IgD-negative memory B cell (primary cell): ENCODE measurements around the gene CD4. TPM values are rescaled to one million over a fixed set of nuclear protein-coding genes. Genes with fewer than 3 reads are reported as not detected.
"Not testable (repeated sequence)": the region's sequence is repeated elsewhere in the genome, so short reads cannot be mapped to it uniquely, and the experiment has no call there.

Experiments used
- H3K27ac Mint-ChIP-seq, 3 donors: one replicate each; pipeline ENCODE4 v1.8.0; 2020 to 2022; ENCODE audit warnings: mild to moderate bottlenecking in 3 of 3, mixed read lengths in 3 of 3, moderate library complexity in 1 of 3
- H3K27me3 Mint-ChIP-seq: one replicate; pipeline ENCODE4 v1.8.0; 2021; ENCODE audit warnings: mixed read lengths
- H3K36me3 Mint-ChIP-seq: one replicate; pipeline ENCODE4 v1.8.0; 2020; ENCODE audit warnings: mild to moderate bottlenecking, mixed read lengths
- H3K4me1 Mint-ChIP-seq, 3 donors: one replicate each; pipeline ENCODE4 v1.8.0; 2020 to 2022; ENCODE audit warnings: mixed read lengths in 3 of 3, mild to moderate bottlenecking in 1 of 3
- H3K4me3 Mint-ChIP-seq, 4 donors: one replicate each; pipeline ENCODE4 v1.8.0; 2020 to 2022; ENCODE audit warnings: mild to moderate bottlenecking in 4 of 4, mixed read lengths in 4 of 4, moderate library complexity in 3 of 4
- H3K9me3 Mint-ChIP-seq, 3 donors: one replicate each; pipeline ENCODE4 v1.8.0; 2020 to 2021; ENCODE audit warnings: mixed read lengths in 3 of 3, mild to moderate bottlenecking in 1 of 3
- polyA plus RNA-seq: library from polyadenylated mRNA; unstranded; fragments of 300-500 nt; fragmentation: Illumina TruSeq; gene quantifications from one replicate; pipeline ENCODE4 v1.2.3, GENCODE V29; 2021

The CD4 gene
- polyA plus RNA-seq, 1 donor from 2014 or later, result 6.6 TPM

DNA sequence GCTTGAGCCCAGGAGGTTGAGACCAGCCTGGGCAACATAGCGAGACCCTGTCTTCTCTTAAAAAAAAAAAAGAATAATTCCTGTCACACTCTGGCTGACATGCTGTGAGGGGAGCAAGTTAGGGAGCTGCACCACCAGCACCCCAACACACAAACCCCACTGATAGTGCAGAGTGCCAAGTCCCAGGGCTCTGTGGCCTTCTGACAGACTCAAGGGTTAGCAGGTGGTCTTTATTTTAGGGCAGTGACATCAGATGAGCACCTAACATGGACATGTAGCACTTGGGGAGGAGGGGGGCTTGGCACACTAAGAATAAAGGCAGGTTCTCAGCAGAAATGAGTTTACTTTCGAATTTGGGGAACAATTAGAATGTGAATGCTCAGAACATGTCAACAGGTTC is 69.5 kb downstream of the CD4 start:
- no peak overlapping the region for H3K27ac Mint-ChIP-seq
- H3K4me3 Mint-ChIP-seq, result no peak overlapping the region
- no peaks in the 10 kb centered on the region for H3K9me3 Mint-ChIP-seq
- H3K4me1 Mint-ChIP-seq, result peaks cover 2 to 6% (median 2%) of the 10 kb centered on the region in 3 donors
- no peaks in the 10 kb centered on the region for H3K27me3 Mint-ChIP-seq
- H3K36me3 Mint-ChIP-seq, result peaks cover 13% of the 10 kb centered on the region

GRCh38 chr12:6860116-6860515 is 70.8 kb downstream of the CD4 start:
- Mint-ChIP-seq H3K9me3 (no peaks in the 10 kb centered on the region), H3K27me3 (no peaks in the 10 kb centered on the region), H3K27ac (no peak overlapping the region)

GRCh38 chr12:6860942-6861341 is 71.6 kb downstream of the CD4 start:
- Mint-ChIP-seq H3K36me3 (peaks cover 10% of the 10 kb centered on the region), H3K4me1 (peaks cover 0 to 5% (median 2%) of the 10 kb centered on the region in 3 donors), H3K9me3 (no peaks in the 10 kb centered on the region), H3K27ac (no peak overlapping the region), H3K4me3 (peak overlapping the region in 1 of 4 donors; percentile 74), H3K27me3 (no peaks in the 10 kb centered on the region)

More at GRCh38 chr12:6860116-6860515, 70.8 kb downstream of the CD4 start:
- H3K4me1 Mint-ChIP-seq, result peaks cover 0 to 5% (median 2%) of the 10 kb centered on the region in 3 donors
- peak overlapping the region in 1 of 4 donors; percentile 14 for H3K4me3 Mint-ChIP-seq
- H3K36me3 Mint-ChIP-seq, result peaks cover 13% of the 10 kb centered on the region

- Mint-ChIP-seq H3K36me3 (peaks cover 10% of the 10 kb centered on the region), H3K4me1 (peaks cover under 1 to 5% (median 2%) of the 10 kb centered on the region in 3 donors), H3K9me3 (no peaks in the 10 kb centered on the region), H3K4me3 (peak overlapping the region in 1 of 4 donors; percentile 74), H3K27ac (no peak overlapping the region), H3K27me3 (no peaks in the 10 kb centered on the region)
Observed at GRCh38 chr12:6861391-6861790, 72.1 kb downstream of the CD4 start.

DNA sequence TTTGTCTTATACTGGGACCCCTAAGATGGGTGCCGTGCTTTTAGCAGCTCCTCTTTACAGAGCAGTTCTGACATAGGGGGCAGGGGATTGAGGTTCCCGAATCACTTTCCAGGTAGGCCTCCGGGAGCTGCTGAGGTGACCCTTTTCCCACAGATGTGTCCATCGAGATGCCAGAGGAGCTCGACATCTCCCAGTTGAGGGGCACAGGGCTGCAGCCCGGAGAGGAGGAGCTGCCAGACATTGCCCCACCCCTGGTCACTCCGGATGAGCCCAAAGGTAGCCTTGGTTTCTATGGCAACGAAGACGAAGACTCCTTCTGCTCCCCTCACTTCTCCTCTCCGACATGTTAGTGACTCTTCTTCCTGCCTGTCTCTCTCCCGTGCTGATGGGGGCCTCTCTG is 73.7 kb downstream of the CD4 start:
- H3K27me3 Mint-ChIP-seq, result no peaks in the 10 kb centered on the region
- peak overlapping the region in 1 of 4 donors; percentile 43 for H3K4me3 Mint-ChIP-seq
- peaks cover 2% of the 10 kb centered on the region for H3K36me3 Mint-ChIP-seq
- H3K4me1 Mint-ChIP-seq, result peaks cover 0 to 3% (median 0%) of the 10 kb centered on the region in 3 donors
- no peaks in the 10 kb centered on the region for H3K9me3 Mint-ChIP-seq
- no peak overlapping the region for H3K27ac Mint-ChIP-seq

- H3K27ac Mint-ChIP-seq, result no peak overlapping the region
- H3K27me3 Mint-ChIP-seq, result no peaks in the 10 kb centered on the region
- H3K9me3 Mint-ChIP-seq, result no peaks in the 10 kb centered on the region
- peaks cover 4 to 8% (median 5%) of the 10 kb centered on the region in 3 donors for H3K4me1 Mint-ChIP-seq
- H3K4me3 Mint-ChIP-seq, result peak overlapping the region in 3 of 4 donors; percentile 17 to 52 (median 41)
- peaks cover 2% of the 10 kb centered on the region for H3K36me3 Mint-ChIP-seq
Observed at GRCh38 chr12:6863586-6864321, 74.4 kb downstream of the CD4 start.

DNA sequence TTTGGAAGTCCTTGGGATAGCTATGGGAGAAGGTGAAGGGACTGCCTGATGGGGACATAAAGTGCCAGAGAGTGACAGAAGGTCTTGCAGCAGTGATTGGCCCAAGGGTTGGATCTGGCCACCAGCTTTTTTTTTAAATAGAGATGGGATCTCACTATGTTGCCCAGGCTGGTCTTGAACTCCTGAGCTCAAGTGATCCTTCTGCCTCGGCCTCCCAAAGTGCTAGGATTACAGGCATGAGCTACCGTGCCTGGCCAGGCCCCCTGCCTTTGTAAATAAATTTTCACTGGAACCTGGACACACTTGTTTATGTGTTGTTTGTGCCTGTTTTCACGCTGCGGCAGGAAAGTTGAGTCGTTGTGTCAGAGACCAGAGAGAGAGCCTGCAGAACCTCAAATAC is 76.0 kb downstream of the CD4 start:
- peak overlapping the region in 3 of 4 donors; percentile 12 to 77 (median 64) for H3K4me3 Mint-ChIP-seq
- H3K27ac Mint-ChIP-seq, result peak overlapping the region in 2 of 3 donors; percentile 26 to 39
- not testable (repeated sequence) for H3K27me3 Mint-ChIP-seq, H3K9me3 Mint-ChIP-seq, H3K36me3 Mint-ChIP-seq
- peaks cover 14 to 17% (median 15%) of the 10 kb centered on the region in 3 donors for H3K4me1 Mint-ChIP-seq

GRCh38 chr12:6866163-6866919 is 77.0 kb downstream of the CD4 start:
- Mint-ChIP-seq H3K4me3 (peak overlapping the region; percentile 93 to 98 (median 94)), H3K9me3 (no peaks in the 10 kb centered on the region), H3K36me3 (no peaks in the 10 kb centered on the region), H3K4me1 (peaks cover 14 to 24% (median 24%) of the 10 kb centered on the region in 3 donors), H3K27ac (peak overlapping the region in 2 of 3 donors; percentile 8 to 79), H3K27me3 (no peaks in the 10 kb centered on the region)

- Mint-ChIP-seq H3K4me1 (peaks cover 18 to 29% (median 27%) of the 10 kb centered on the region in 3 donors), H3K36me3 (no peaks in the 10 kb centered on the region), H3K27ac (peak overlapping the region; percentile 8 to 79 (median 78)), H3K9me3 (no peaks in the 10 kb centered on the region), H3K4me3 (peak overlapping the region; percentile 93 to 98 (median 94)), H3K27me3 (no peaks in the 10 kb centered on the region)
Observed at GRCh38 chr12:6866920-6867412, 77.6 kb downstream of the CD4 start.

GRCh38 chr12:6867413-6868210 is 78.3 kb downstream of the CD4 start, which contains the start of gene TPI1:
TPI1 (plus strand) TSS chr12:6867531; CDS start chr12:6867567, 36 bp downstream.
- H3K4me3 Mint-ChIP-seq, result peak within 1 kb of the TSS; percentile 93 to 98 (median 96)
- H3K27ac Mint-ChIP-seq, result peak within 1 kb of the TSS; percentile 84 to 98 (median 90)
- peaks cover 23 to 33% (median 33%) of the 10 kb centered on the region in 3 donors for H3K4me1 Mint-ChIP-seq
- H3K9me3 Mint-ChIP-seq, result no peaks in the 10 kb centered on the region
- peaks cover 1% of the 10 kb centered on the region for H3K36me3 Mint-ChIP-seq
- no peaks in the 10 kb centered on the region for H3K27me3 Mint-ChIP-seq

DNA sequence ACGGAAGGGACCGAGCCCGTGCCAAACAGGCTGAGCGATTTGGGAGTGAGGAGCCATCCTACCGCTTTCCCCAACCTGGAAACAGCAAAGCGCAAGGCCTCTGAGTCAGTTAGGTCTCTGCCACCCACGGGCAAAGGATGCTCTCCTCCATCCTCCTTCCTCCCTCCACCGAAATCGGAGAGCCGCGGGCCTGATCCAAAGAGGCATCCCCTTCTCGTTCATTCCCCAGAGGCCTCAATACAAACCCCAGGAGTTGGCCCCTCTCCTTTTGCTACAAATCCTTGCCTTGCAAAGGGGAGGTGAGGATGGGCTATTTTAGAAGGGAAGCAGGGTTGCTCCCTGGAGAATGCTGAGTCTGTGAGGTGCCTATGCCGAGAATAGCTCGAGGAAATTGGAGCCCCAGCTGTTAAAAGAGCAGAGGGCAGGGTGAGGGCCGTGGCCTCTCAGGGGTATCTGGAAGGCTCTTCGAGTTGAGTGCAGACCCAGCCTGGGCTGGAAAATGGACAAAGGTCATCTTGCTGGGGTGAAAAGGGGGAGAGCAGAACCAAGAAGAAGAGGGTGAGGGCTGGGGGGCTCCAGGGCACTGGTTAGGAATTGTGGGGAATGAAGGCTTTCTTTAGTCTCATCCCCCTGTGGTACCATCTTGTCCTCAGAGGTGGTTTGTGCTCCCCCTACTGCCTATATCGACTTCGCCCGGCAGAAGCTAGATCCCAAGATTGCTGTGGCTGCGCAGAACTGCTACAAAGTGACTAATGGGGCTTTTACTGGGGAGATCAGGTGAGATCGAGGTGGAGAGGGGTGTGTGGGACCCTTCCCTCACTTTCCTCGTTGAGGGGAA is 79.1 kb downstream of the CD4 start:
- H3K9me3 Mint-ChIP-seq, result no peaks in the 10 kb centered on the region
- H3K4me1 Mint-ChIP-seq, result peaks cover 23 to 33% (median 33%) of the 10 kb centered on the region in 3 donors
- H3K4me3 Mint-ChIP-seq, result peak overlapping the region; percentile 91 to 98 (median 94)
- H3K36me3 Mint-ChIP-seq, result peaks cover 1% of the 10 kb centered on the region
- peak overlapping the region; percentile 83 to 98 (median 84) for H3K27ac Mint-ChIP-seq
- H3K27me3 Mint-ChIP-seq, result no peaks in the 10 kb centered on the region

DNA sequence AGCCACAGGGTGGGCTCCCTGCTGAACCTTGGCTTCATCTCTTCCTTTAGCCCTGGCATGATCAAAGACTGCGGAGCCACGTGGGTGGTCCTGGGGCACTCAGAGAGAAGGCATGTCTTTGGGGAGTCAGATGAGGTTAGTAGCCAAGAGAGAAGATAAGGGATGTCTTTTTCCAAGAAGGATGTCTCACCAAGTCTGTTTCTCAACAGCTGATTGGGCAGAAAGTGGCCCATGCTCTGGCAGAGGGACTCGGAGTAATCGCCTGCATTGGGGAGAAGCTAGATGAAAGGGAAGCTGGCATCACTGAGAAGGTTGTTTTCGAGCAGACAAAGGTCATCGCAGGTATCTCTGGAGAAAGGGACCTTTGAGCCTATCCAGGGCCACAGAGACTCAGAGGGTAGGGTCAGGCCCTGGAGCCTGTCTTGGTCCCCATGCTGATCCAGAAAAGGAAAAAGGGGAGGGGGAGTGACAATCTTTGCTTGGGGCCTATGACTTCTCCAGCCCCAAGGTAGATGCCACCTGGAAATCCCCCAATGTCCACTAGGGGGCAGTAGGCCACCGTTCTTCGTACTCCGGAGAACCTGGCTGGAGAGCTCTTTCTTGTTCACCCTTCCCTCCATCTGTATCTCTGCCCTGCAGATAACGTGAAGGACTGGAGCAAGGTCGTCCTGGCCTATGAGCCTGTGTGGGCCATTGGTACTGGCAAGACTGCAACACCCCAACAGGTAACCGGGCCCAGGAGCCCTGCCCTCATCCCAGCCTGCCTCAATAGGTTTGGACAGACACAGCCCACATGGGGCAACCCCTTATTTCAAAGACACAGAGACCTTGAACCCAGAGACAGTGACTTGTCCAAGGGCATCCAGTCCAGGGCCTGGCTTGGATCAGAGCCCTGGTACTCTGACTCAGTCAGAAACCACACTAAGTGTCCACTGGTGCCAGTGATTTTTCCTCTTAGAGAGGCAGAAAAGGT is 80.0 kb downstream of the CD4 start:
- Mint-ChIP-seq H3K27me3 (no peaks in the 10 kb centered on the region), H3K36me3 (peaks cover 1% of the 10 kb centered on the region), H3K9me3 (no peaks in the 10 kb centered on the region), H3K4me1 (peaks cover 23 to 39% (median 36%) of the 10 kb centered on the region in 3 donors), H3K27ac (peak overlapping the region; percentile 46 to 98 (median 84)), H3K4me3 (peak overlapping the region; percentile 79 to 98 (median 94))

GRCh38 chr12:6870304-6870703 is 81.0 kb downstream of the CD4 start:
- Mint-ChIP-seq H3K27ac (peak overlapping the region in 2 of 3 donors; percentile 23 to 80), H3K4me3 (peak overlapping the region in 1 of 4 donors; percentile 98), H3K4me1 (peaks cover 23 to 39% (median 36%) of the 10 kb centered on the region in 3 donors)
- not testable (repeated sequence) for H3K9me3 Mint-ChIP-seq, H3K27me3 Mint-ChIP-seq, H3K36me3 Mint-ChIP-seq
